HG03575 (cell line): Measurements from ENCODE around the gene DYNLT2B.
"Not testable (repeated sequence)": the region's sequence is repeated elsewhere in the genome, so short reads cannot be mapped to it uniquely, and the experiment has no call there.

Experiments
- ATAC-seq: cut with Tn5 transposase; IDR thresholded peaks from one replicate; pipeline ENCODE4 v1.9.1; 2021; ENCODE audit not compliant: unreplicated experiment, insufficient number of reproducible peaks, low FRiP score; ENCODE audit errors: extremely low read depth

DYNLT2B gene

DNA sequence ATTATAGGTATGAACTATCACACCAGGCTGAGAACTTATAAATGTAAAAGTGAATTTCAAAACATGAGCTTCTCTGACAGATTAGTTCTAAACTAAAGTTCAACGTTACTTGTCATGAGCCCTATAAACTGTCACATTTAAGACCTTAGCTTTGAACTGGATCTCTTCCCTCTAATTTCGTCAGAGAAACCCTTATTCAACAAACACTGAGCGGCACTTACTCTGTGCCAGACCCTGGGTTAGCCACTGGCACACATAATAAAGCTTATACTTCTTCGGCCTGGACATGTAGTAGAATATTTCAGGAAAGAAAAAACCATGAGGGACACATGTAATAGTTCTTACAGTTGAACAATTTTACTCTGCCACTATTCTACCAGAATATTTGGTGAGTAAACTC lies 36.1 kb downstream of the DYNLT2B start:
- ATAC-seq, result no peak

- peak; percentile 43 for ATAC-seq
Observed at GRCh38 chr3:196280689-196281440, 37.2 kb downstream of the DYNLT2B start.

GRCh38 chr3:196275126-196275525 lies 42.9 kb downstream of the DYNLT2B start:
- no peak for ATAC-seq

- peak; percentile 50 for ATAC-seq
Observed at GRCh38 chr3:196274585-196274984, 43.5 kb downstream of the DYNLT2B start.

- no peak for ATAC-seq
Observed at GRCh38 chr3:196273655-196274054, 44.4 kb downstream of the DYNLT2B start.

DNA sequence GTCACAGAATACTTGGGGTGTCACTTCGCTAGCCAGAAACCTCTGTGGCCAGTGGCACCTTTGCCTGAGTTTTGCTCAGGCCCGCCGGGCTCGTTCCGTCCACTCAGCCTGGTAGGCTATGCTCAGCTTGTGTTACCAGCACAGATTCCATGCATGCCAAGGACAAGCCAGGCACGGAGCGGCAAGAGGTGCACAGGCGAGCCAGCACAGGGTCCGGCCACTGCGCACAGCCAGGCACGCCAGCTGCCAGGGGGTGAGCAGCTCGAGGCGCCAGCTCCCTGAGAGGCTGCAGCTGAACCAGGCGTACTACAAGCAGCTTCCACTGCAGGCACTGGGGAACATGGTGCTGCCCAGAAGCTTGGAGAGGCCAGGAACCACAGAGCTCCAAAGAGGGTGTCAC lies 45.2 kb downstream of the DYNLT2B start:
- no peak for ATAC-seq

- no peak for ATAC-seq
Observed at GRCh38 chr3:196270499-196270898, 47.5 kb downstream of the DYNLT2B start.

- ATAC-seq, result no peak
Observed at GRCh38 chr3:196268284-196269163, 49.5 kb downstream of the DYNLT2B start.

DNA sequence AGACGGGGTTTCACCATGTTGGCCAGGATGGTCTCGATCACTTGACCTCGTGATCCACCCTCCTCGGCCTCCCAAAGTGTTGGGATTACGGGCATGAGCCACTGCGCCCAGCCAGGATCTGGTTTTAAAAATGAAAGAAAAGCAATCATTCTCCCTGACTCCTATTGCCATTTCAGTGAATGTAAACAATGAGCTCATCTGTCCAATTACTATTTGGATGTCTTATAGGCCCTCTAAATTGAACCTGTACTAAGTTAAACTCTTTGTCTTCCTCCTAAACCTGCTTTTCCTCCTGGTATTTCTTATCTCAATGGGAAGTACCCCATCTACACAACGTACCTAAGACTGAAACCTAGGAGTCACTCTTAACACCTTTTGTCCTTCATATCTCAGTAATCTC lies 54.2 kb downstream of the DYNLT2B start:
- ATAC-seq, result no peak

GRCh38 chr3:196260784-196261183 lies 57.3 kb downstream of the DYNLT2B start:
- ATAC-seq, result no peak

GRCh38 chr3:196255776-196256175 lies 62.3 kb downstream of the DYNLT2B start:
- no peak for ATAC-seq

GRCh38 chr3:196254376-196255283 lies 63.4 kb downstream of the DYNLT2B start:
- no peak for ATAC-seq

GRCh38 chr3:196251918-196252317 lies 66.1 kb downstream of the DYNLT2B start:
- ATAC-seq, result no peak

- ATAC-seq, result no peak
Observed at GRCh38 chr3:196246612-196247308, 71.3 kb downstream of the DYNLT2B start.

DNA sequence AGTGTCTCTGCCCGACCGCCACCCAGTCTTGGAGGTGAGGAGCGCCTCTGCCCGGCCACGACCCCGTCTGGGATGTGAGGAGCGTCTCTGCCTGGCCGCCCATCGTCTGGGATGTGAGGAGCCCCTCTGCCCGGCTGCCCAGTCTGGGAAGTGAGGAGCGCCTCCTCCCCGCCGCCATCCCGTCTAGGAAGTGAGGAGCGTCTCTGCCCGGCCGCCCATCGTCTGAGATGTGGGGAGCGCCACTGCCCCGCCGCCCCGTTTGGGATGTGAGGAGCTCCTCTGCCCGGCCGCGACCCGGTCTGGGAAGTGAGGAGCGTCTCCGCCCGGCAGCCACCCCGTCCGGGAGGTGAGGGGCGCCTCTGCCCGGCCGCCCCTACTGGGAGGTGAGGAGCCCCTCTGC lies 73.9 kb downstream of the DYNLT2B start:
- not testable (repeated sequence) for ATAC-seq

GRCh38 chr3:196241704-196242103 lies 76.3 kb downstream of the DYNLT2B start:
- ATAC-seq, result no peak
